Trophoblast cell (in vitro differentiated cells and primary cell): ENCODE results near the gene PACS1.
A peak's percentile ranks its signal among the peaks of the same experiment; 100 is the strongest.

Source experiments
- DNase-seq, 2 donors: peaks; one replicate each; pipeline ENCODE4 v3.0.0-alpha.2; 2016
- H2AFZ ChIP-seq: 2 replicates; pipeline ENCODE4 v1.6.1; 2013; ENCODE audit warnings: low read length, moderate library complexity, mild to moderate bottlenecking; ENCODE audit not compliant: insufficient read depth, poor library complexity
- H2AK5ac ChIP-seq: 2 replicates; pipeline ENCODE4 v1.6.1; 2013; ENCODE audit warnings: mild to moderate bottlenecking, low read length
- H2BK120ac ChIP-seq: 2 replicates; pipeline ENCODE4 v1.6.1; 2013; ENCODE audit warnings: low read length, mild to moderate bottlenecking, moderate library complexity; ENCODE audit not compliant: insufficient read depth, poor library complexity
- H2BK12ac ChIP-seq: 2 replicates; pipeline ENCODE4 v1.6.1; 2013; ENCODE audit warnings: mild to moderate bottlenecking, low read length, moderate library complexity
- H2BK5ac ChIP-seq: 2 replicates; pipeline ENCODE4 v1.6.1; 2013; ENCODE audit warnings: low read length, low read depth, moderate library complexity, mild to moderate bottlenecking; ENCODE audit not compliant: poor library complexity
- H3K14ac ChIP-seq: 2 replicates; pipeline ENCODE4 v1.6.1; 2013; ENCODE audit warnings: mild to moderate bottlenecking, low read length
- H3K18ac ChIP-seq: 2 replicates; pipeline ENCODE4 v1.6.1; 2013; ENCODE audit warnings: mild to moderate bottlenecking, low read length
- H3K23ac ChIP-seq: 2 replicates; pipeline ENCODE4 v1.6.1; 2013; ENCODE audit warnings: low read length
- H3K27ac ChIP-seq: 2 replicates; pipeline ENCODE4 v1.5.1; 2013; ENCODE audit warnings: low read depth, mild to moderate bottlenecking, inconsistent platforms, low read length, moderate library complexity
- H3K27me3 ChIP-seq: 2 replicates; pipeline ENCODE4 v1.6.1; 2013; ENCODE audit warnings: inconsistent platforms, mild to moderate bottlenecking, low read length, moderate library complexity; ENCODE audit not compliant: insufficient read depth
- H3K36me3 ChIP-seq, 2 experiments: 1 replicate in 1 of 2; 2 replicates in 1 of 2; pipeline ENCODE4 v1.6.1; 2013; ENCODE audit warnings: low read length in 2 of 2, mild to moderate bottlenecking in 2 of 2, moderate library complexity in 1 of 2; ENCODE audit not compliant: insufficient read depth in 2 of 2, control insufficient read depth in 1 of 2
- H3K4ac ChIP-seq: 2 replicates; pipeline ENCODE4 v1.6.1; 2013; ENCODE audit warnings: low read depth, mild to moderate bottlenecking, low read length, moderate library complexity
- H3K4me1 ChIP-seq, 2 experiments: 1 replicate in 1 of 2; 2 replicates in 1 of 2; pipeline ENCODE4 v1.6.1; 2013; ENCODE audit warnings: low read length in 2 of 2, mild to moderate bottlenecking in 2 of 2, moderate library complexity in 1 of 2; ENCODE audit not compliant: insufficient read depth in 2 of 2, control insufficient read depth in 1 of 2
- H3K4me2 ChIP-seq: 2 replicates; pipeline ENCODE4 v1.6.1; 2013; ENCODE audit warnings: inconsistent platforms, mild to moderate bottlenecking, low read length, moderate library complexity
- H3K4me3 ChIP-seq: 2 replicates; pipeline ENCODE4 v1.5.1; 2013; ENCODE audit warnings: mild to moderate bottlenecking, low read depth, low read length, inconsistent platforms
- H3K79me1 ChIP-seq: one replicate; pipeline ENCODE4 v1.6.1; 2013; ENCODE audit warnings: low read length
- H3K79me2 ChIP-seq: 2 replicates; pipeline ENCODE4 v1.6.1; 2013; ENCODE audit warnings: low read length, mild to moderate bottlenecking; ENCODE audit not compliant: control insufficient read depth, insufficient read depth, poor library complexity
- H3K9ac ChIP-seq: 2 replicates; pipeline ENCODE4 v1.6.1; 2013; ENCODE audit warnings: mild to moderate bottlenecking, low read length
- H3K9me3 ChIP-seq: 2 replicates; pipeline ENCODE4 v1.6.1; 2013; ENCODE audit warnings: low read depth, mild to moderate bottlenecking, control low read depth, inconsistent platforms, low read length; ENCODE audit not compliant: insufficient read depth
- H4K12ac ChIP-seq: 2 replicates; pipeline ENCODE4 v1.6.1; 2013; ENCODE audit warnings: low read depth, mild to moderate bottlenecking, low read length, moderate library complexity
- H4K8ac ChIP-seq: 2 replicates; pipeline ENCODE4 v1.6.1; 2013; ENCODE audit warnings: low read depth, mild to moderate bottlenecking, low read length, moderate library complexity
- H4K91ac ChIP-seq: one replicate; pipeline ENCODE4 v1.6.1; 2013; ENCODE audit warnings: low read depth, mild to moderate bottlenecking, low read length, moderate library complexity
- WGBS: extraction: QIAGEN DNeasy Blood & Tissue Kit; methylation state at CpG from one replicate; pipeline ENCODE4 v1.1.7; 2013; ENCODE audit warnings: missing lambda C conversion rate; ENCODE audit not compliant: insufficient read length, insufficient coverage; ENCODE audit errors: extremely low coverage; 5-methylcytosine and 5-hydroxymethylcytosine counted together

PACS1 gene

DNA sequence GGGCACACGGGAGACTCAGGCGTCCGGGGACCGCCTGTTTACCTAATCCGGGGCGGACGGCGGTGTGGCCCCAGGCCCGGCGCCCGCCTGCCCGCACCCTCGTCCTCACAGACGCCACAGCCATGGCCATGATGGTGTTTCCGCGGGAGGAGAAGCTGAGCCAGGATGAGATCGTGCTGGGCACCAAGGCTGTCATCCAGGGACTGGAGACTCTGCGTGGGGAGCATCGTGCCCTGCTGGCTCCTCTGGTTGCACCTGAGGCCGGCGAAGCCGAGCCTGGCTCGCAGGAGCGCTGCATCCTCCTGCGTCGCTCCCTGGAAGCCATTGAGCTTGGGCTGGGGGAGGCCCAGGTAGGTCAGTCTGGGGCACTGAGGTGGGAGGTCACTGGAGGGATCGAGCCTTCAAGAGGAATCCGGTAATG is 188.4 kb downstream of the PACS1 start:
- Histone ChIP-seq H3K9me3 (no peaks in the 10 kb centered on the region), H3K9ac (peak overlapping the region; percentile 79), H4K12ac (peak overlapping the region; percentile 95), H3K27me3 (no peaks in the 10 kb centered on the region), H2BK12ac (no peak overlapping the region), H3K4me3 (peak overlapping the region; percentile 87), H3K18ac (peak overlapping the region; percentile 67), H2BK120ac (peak overlapping the region; percentile 18), H4K91ac (peak overlapping the region; percentile 7), H3K4me2 (peak overlapping the region; percentile 94), H3K36me3 (peaks cover 34 to 37% of the 10 kb centered on the region in 2 experiments), H3K79me1 (peaks cover 12% of the 10 kb centered on the region), H2AFZ (peak overlapping the region; percentile 89), H2AK5ac (peak overlapping the region; percentile 86), H3K14ac (peak overlapping the region; percentile 85), H4K8ac (peak overlapping the region; percentile 54), H3K27ac (no peak overlapping the region), H3K23ac (no peak overlapping the region), H2BK5ac (no peak overlapping the region), H3K79me2 (peaks cover 10% of the 10 kb centered on the region), H3K4ac (peak overlapping the region; percentile 42), H3K4me1 (peaks cover 5 to 12% of the 10 kb centered on the region in 2 experiments)
- no CpG with 5 or more reads among the region's 28 CpGs for WGBS
- DNase-seq: no peak

DNA sequence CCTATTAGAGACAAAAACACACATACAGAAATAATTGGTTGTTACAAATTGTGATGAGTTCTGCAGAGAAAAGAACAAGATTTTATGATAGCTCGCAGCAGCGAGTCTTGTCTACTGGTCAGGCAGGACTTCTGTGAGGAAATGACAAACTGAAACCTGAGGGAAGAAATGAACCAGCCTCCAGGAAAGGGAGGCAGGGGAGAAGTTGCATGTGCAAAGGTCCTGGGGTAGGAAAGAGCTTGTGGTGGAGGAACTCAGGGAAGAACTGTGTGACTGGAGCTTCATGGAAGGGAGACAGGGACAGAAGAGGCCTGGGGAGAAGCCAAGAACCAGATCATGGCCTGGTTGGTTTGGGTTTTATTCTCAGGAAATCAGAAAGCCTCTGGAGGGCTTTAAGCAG is 189.2 kb downstream of the PACS1 start:
- H3K4me3 ChIP-seq: no peak overlapping the region
- H3K27ac ChIP-seq: no peak overlapping the region
- H4K12ac ChIP-seq: no peak overlapping the region
- H3K36me3 ChIP-seq: peaks cover 41 to 44% of the 10 kb centered on the region in 2 experiments
- H3K79me1 ChIP-seq: peaks cover 12% of the 10 kb centered on the region
- H2BK5ac ChIP-seq: no peak overlapping the region
- no peaks in the 10 kb centered on the region for H3K9me3 ChIP-seq
- DNase-seq: no peak
- no peak overlapping the region for H3K23ac ChIP-seq
- H2AFZ ChIP-seq: no peak overlapping the region
- H4K8ac ChIP-seq: no peak overlapping the region
- WGBS: no CpG with 5 or more reads among the region's 2 CpGs
- peaks cover 10% of the 10 kb centered on the region for H3K79me2 ChIP-seq
- no peaks in the 10 kb centered on the region for H3K27me3 ChIP-seq
- H3K14ac ChIP-seq: no peak overlapping the region
- H3K18ac ChIP-seq: no peak overlapping the region
- H4K91ac ChIP-seq: no peak overlapping the region
- H2AK5ac ChIP-seq: no peak overlapping the region
- no peak overlapping the region for H2BK12ac ChIP-seq
- no peak overlapping the region for H2BK120ac ChIP-seq
- peaks cover 5 to 12% of the 10 kb centered on the region in 2 experiments for H3K4me1 ChIP-seq
- H3K4ac ChIP-seq: no peak overlapping the region
- no peak overlapping the region for H3K4me2 ChIP-seq
- H3K9ac ChIP-seq: no peak overlapping the region

GRCh38 chr11:66259956-66260355 is 189.9 kb downstream of the PACS1 start:
- Histone ChIP-seq H2AFZ (no peak overlapping the region), H3K4ac (no peak overlapping the region), H2AK5ac (no peak overlapping the region), H2BK120ac (no peak overlapping the region), H4K8ac (no peak overlapping the region), H3K4me3 (no peak overlapping the region), H3K36me3 (peaks cover 49 to 52% of the 10 kb centered on the region in 2 experiments), H3K27me3 (no peaks in the 10 kb centered on the region), H3K14ac (no peak overlapping the region), H3K4me1 (peaks cover 5 to 12% of the 10 kb centered on the region in 2 experiments), H4K12ac (no peak overlapping the region), H3K9ac (no peak overlapping the region), H3K18ac (no peak overlapping the region), H3K27ac (no peak overlapping the region), H3K23ac (no peak overlapping the region), H3K79me1 (peaks cover 12% of the 10 kb centered on the region), H3K9me3 (no peaks in the 10 kb centered on the region), H2BK12ac (no peak overlapping the region), H2BK5ac (no peak overlapping the region), H3K79me2 (peaks cover 10% of the 10 kb centered on the region), H4K91ac (no peak overlapping the region), H3K4me2 (no peak overlapping the region)
- no CpG with 5 or more reads among the region's 4 CpGs for WGBS
- no peak for DNase-seq

GRCh38 chr11:66261578-66261977 is 191.5 kb downstream of the PACS1 start:
- Histone ChIP-seq H3K4ac (no peak overlapping the region), H2BK120ac (no peak overlapping the region), H3K79me2 (peaks cover 10% of the 10 kb centered on the region), H3K4me1 (peaks cover 5 to 12% of the 10 kb centered on the region in 2 experiments), H2BK12ac (no peak overlapping the region), H4K12ac (no peak overlapping the region), H3K27ac (no peak overlapping the region), H2AFZ (no peak overlapping the region), H3K23ac (no peak overlapping the region), H3K9ac (no peak overlapping the region), H3K18ac (no peak overlapping the region), H4K91ac (no peak overlapping the region), H2AK5ac (no peak overlapping the region), H4K8ac (no peak overlapping the region), H3K36me3 (peaks cover 65 to 67% of the 10 kb centered on the region in 2 experiments), H3K9me3 (no peaks in the 10 kb centered on the region), H3K4me3 (no peak overlapping the region), H3K4me2 (no peak overlapping the region), H3K79me1 (peaks cover 12% of the 10 kb centered on the region), H2BK5ac (no peak overlapping the region), H3K14ac (no peak overlapping the region), H3K27me3 (no peaks in the 10 kb centered on the region)
- WGBS: no CpG with 5 or more reads among the region's 16 CpGs
- DNase-seq: no peak
